AG08396 (cell line): ENCODE results near the gene ZP2.
"Not testable (repeated sequence)": the region's sequence is repeated elsewhere in the genome, so short reads cannot be mapped to it uniquely, and the experiment has no call there.

ENCODE experiments used
- DNase-seq: peaks from one replicate; pipeline ENCODE4 v3.0.0; 2012; ENCODE audit warnings: low spot score, mixed read lengths

The ZP2 gene

GRCh38 chr16:21214086-21214485, 2.7 kb upstream of the ZP2 start:
- DNase-seq, result no peak

- no peak for DNase-seq
These were observed 2.7 kb downstream of the ZP2 start for GRCh38 chr16:21208446-21209230.

- DNase-seq, result no peak
These were observed 4.8 kb downstream of the ZP2 start for GRCh38 chr16:21206550-21206949.

- DNase-seq, result no peak
These were observed 6.1 kb downstream of the ZP2 start for GRCh38 chr16:21205303-21205702.

GRCh38 chr16:21203155-21203797, 8.1 kb downstream of the ZP2 start:
- DNase-seq, result no peak

GRCh38 chr16:21199607-21200218, 11.7 kb downstream of the ZP2 start:
- no peak for DNase-seq

GRCh38 chr16:21197621-21198020, 13.8 kb downstream of the ZP2 start:
- DNase-seq, result no peak

- no peak for DNase-seq
These were observed 14.3 kb downstream of the ZP2 start for GRCh38 chr16:21197112-21197511.

- not testable (repeated sequence) for DNase-seq
These were observed 16.0 kb downstream of the ZP2 start for GRCh38 chr16:21195330-21195729.

- DNase-seq, result peak; percentile 10
These were observed 16.5 kb downstream of the ZP2 start for GRCh38 chr16:21194771-21195301.

- no peak for DNase-seq
These were observed 18.4 kb downstream of the ZP2 start for GRCh38 chr16:21192991-21193390.

- DNase-seq, result no peak
These were observed 20.8 kb downstream of the ZP2 start for GRCh38 chr16:21190599-21190998.

GRCh38 chr16:21190013-21190412, 21.4 kb downstream of the ZP2 start:
- DNase-seq, result no peak

- DNase-seq, result no peak
These were observed 22.1 kb downstream of the ZP2 start for GRCh38 chr16:21189311-21189710.

GRCh38 chr16:21186326-21186691, 25.1 kb downstream of the ZP2 start:
- DNase-seq, result no peak

- no peak for DNase-seq
These were observed 25.6 kb downstream of the ZP2 start for GRCh38 chr16:21185659-21186325.

GRCh38 chr16:21184834-21185233, 26.5 kb downstream of the ZP2 start:
- DNase-seq, result no peak

- no peak for DNase-seq
These were observed 27.4 kb downstream of the ZP2 start for GRCh38 chr16:21183995-21184394.

GRCh38 chr16:21179983-21180365, 31.4 kb downstream of the ZP2 start:
- DNase-seq, result no peak

GRCh38 chr16:21179126-21179982, 32.0 kb downstream of the ZP2 start:
- no peak for DNase-seq

GRCh38 chr16:21175397-21175796, 36.0 kb downstream of the ZP2 start:
- DNase-seq, result no peak

GRCh38 chr16:21172650-21173049, 38.7 kb downstream of the ZP2 start:
- DNase-seq, result no peak
